NCI-H2107 treated with DMSO at 0.1 percent for 48 hours (cell line): Measurements from ENCODE around the gene ZMAT2.
A peak's percentile ranks its signal among the peaks of the same experiment; 100 is the strongest.
"Not testable (repeated sequence)": the region's sequence is repeated elsewhere in the genome, so short reads cannot be mapped to it uniquely, and the experiment has no call there.

Experiments used
- DNase-seq: peaks from one replicate; lab custom pipeline; 2025; ENCODE audit not compliant: unreplicated experiment; lab: John Stamatoyannopoulos, UW

ZMAT2 gene

DNA sequence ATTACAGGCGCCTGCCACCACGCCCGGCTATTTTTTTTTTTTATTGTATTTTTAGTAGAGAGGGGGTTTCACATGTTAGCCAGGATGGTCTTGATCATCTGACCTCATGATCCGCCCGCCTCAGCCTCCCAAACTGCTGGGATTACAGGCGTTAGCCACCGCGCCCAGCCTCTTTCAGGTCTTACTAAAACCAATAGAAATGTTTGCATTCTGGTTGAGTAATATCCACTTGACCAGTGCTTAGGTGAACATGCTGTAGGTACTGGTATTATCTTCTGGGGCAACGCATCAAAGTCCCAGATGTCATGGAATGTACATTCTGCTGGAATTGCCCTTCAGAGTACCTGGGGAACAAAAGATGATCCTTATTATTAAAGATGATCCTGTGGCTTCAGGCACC, 8.5 kb downstream of the ZMAT2 start:
- not testable (repeated sequence) for DNase-seq

DNA sequence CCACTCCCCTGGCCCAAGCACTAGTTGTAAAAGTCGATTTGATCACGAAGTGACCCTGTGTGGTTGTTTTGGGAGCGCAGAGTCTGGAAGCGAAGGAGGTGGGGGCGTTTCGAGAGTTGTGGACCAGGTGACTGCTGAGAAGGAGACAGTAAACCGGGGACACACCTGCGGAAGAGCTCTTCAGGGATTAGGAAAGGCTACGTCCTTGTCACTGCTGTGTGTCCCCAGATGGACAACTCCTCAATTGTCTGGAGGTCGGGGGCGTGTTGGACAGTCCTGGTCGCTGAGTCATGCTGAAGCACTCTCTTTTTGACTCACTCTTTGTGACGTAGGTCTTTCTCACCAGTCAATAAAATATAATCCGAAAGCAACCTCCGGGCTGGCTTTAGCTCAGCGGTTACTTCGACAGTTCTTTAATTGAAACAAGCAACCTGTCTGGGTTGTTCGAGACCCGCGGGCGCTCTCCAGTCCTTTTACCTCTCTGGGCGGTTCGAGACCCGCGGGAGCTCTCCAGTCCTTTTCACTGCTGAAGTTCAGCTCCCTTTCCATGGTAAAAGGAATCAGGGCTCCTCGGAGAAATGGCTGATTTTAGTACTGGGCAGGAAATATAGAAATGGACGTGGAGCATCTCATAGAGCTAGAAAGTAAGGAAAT, 10.8 kb downstream of the ZMAT2 start:
- DNase-seq = peak; percentile 77

DNA sequence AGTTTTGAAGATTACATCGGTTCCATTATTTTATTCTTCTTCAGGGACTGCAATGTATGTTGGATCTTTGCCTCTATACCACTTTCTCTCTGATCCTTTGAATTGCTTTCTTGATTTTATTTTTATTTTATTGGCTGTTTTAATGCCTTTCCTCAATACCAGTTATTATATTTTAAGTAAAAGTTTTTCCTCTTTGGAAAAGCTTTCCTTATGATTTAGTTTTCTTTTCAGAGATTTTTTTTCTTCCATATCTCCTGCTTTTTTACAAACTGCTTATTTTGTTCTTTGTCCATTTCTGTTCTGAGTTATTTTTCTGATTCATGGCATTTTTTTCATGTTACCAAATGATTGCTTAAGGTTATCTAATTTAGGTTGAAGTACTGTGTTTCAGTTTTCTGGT, 11.5 kb downstream of the ZMAT2 start:
- DNase-seq = no peak

GRCh38 chr5:140713562-140714094, 13.4 kb downstream of the ZMAT2 start:
- no peak for DNase-seq

GRCh38 chr5:140716238-140716637, 16.0 kb downstream of the ZMAT2 start:
- DNase-seq = not testable (repeated sequence)

GRCh38 chr5:140718266-140718592, 18.0 kb downstream of the ZMAT2 start:
- DNase-seq = no peak

DNA sequence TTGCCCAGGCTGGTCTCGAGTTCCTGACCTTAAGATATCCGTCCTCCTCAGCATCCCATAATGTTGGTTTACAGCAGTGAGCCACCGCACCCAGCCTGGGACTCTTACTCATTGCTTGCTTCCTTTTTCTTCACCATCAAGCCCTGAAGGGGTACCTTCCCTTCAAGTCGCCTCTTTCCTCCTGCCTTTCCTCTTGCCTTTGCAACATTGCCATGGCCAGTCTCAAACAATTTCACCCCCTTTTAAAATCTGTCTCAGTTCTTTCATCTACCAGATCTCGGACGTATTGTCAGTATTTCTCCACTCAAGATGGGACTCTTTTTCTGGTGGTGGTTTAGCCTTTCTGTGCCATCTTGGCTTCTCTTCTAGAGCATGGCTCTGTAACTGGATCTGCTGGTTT, 20.5 kb downstream of the ZMAT2 start:
- not testable (repeated sequence) for DNase-seq

- DNase-seq = peak; percentile 3
Observed at GRCh38 chr5:140721395-140721794, 21.1 kb downstream of the ZMAT2 start.

GRCh38 chr5:140725799-140726471, 25.7 kb downstream of the ZMAT2 start:
- DNase-seq = no peak

GRCh38 chr5:140733098-140733497, 32.9 kb downstream of the ZMAT2 start:
- DNase-seq = no peak

GRCh38 chr5:140734354-140734753, 34.1 kb downstream of the ZMAT2 start:
- no peak for DNase-seq

DNA sequence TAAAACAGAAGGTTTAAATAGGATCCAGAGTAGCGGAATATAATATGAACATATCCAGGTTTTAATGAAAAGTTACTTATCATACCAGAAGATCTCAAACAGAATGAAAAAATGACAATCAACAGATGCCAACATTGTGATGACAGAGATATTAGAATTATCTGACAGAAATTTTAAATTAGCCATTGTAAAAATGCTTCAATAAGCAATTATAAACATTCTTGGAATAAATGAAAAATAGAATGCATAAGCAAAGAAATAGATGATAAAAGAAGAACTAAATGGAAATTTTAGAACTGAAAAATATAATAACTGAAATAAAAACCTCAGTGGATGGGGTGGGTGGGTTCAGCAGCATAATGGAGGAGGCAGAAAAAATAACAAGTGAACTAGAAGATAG, 37.2 kb downstream of the ZMAT2 start:
- no peak for DNase-seq

GRCh38 chr5:140741967-140742366, 41.7 kb downstream of the ZMAT2 start:
- no peak for DNase-seq

DNA sequence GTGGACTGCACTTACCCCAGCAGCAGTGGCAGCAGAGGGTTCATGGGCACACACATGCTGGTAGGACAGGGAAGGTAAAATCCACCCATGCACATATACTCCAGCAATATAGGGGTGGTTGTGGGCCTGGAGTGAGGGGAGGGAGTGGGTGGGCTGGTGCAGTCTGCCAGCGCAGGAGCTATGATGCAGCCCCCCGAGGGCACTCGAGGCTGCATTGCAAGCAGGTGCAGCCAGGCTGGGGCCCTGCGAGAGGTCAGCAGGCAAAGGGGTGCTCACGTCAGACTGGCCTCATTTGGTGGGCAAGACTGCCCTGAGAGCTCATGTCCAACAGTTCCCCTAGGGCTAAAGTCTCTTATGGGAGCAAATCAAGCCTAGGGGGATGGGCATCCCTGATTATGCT, 53.3 kb downstream of the ZMAT2 start:
- DNase-seq = no peak
